C4-2B (cell line): ENCODE data around the gene ZNF160.
"Not testable (repeated sequence)": the region's sequence is repeated elsewhere in the genome, so short reads cannot be mapped to it uniquely, and the experiment has no call there.

Source experiments
- H3K27ac ChIP-seq: fragments of 450-650 bp; 2 replicates; pipeline ENCODE4 v1.5.1; 2017
- CTCF ChIP-seq: fragments of 450-650 bp; conservative IDR thresholded peaks from 2 replicates; pipeline ENCODE4 v1.5.1; 2017; ENCODE audit warnings: mild to moderate bottlenecking
- ZFX ChIP-seq: fragments of 450-650 bp; IDR thresholded peaks from 2 replicates; pipeline ENCODE4 v1.6.1; 2017

Gene ZNF160

GRCh38 chr19:53047379-53047778 lies 55.8 kb downstream of the ZNF160 start:
- TF ChIP-seq ZFX: no peak
- TF ChIP-seq CTCF: no peak
- H3K27ac ChIP-seq: no peak overlapping the region

- TF ChIP-seq CTCF: no peak
- TF ChIP-seq ZFX: no peak
- no peak overlapping the region for H3K27ac ChIP-seq
Measured at GRCh38 chr19:53045536-53045935, 57.7 kb downstream of the ZNF160 start.

- no peak for TF ChIP-seq ZFX
- no peak for TF ChIP-seq CTCF
- no peak overlapping the region for H3K27ac ChIP-seq
Measured at GRCh38 chr19:53041366-53041765, 61.9 kb downstream of the ZNF160 start.

GRCh38 chr19:53037101-53038097 lies 65.8 kb downstream of the ZNF160 start:
- H3K27ac ChIP-seq: no peak overlapping the region
- no peak for TF ChIP-seq ZFX
- TF ChIP-seq CTCF: no peak

GRCh38 chr19:53034948-53035675 lies 68.1 kb downstream of the ZNF160 start:
- TF ChIP-seq ZFX: no peak
- TF ChIP-seq CTCF: no peak

GRCh38 chr19:53034054-53034453 lies 69.2 kb downstream of the ZNF160 start:
- no peak overlapping the region for H3K27ac ChIP-seq
- TF ChIP-seq ZFX (no peak), CTCF (no peak)

More at GRCh38 chr19:53034948-53035675, 68.1 kb downstream of the ZNF160 start:
- H3K27ac ChIP-seq: no peak overlapping the region

- not testable (repeated sequence) for H3K27ac ChIP-seq
Measured at GRCh38 chr19:53028306-53028705, 74.9 kb downstream of the ZNF160 start.
